DOHH2 (cell line): ENCODE measurements around the gene STARD8.

Experiments
- EZH2phosphoT487 ChIP-seq: fragments of 200-600 bp; sonication (generic); IDR thresholded peaks from 2 replicates; pipeline ENCODE4 v1.6.1; 2017; ENCODE audit warnings: borderline replicate concordance, mild to moderate bottlenecking, antibody characterized with exemption, low read length, moderate library complexity, mixed read lengths
- TF ChIP-seq, protein P1 (sequence below): fragments of 200-600 bp; sonication (generic); IDR thresholded peaks from one replicate; pipeline ENCODE4 v1.5.1; 2014; ENCODE audit warnings: antibody characterized with exemption, mild to moderate bottlenecking, low read depth, low read length; ENCODE audit not compliant: poor library complexity, severe bottlenecking

- TF ChIP-seq, protein P1, sequence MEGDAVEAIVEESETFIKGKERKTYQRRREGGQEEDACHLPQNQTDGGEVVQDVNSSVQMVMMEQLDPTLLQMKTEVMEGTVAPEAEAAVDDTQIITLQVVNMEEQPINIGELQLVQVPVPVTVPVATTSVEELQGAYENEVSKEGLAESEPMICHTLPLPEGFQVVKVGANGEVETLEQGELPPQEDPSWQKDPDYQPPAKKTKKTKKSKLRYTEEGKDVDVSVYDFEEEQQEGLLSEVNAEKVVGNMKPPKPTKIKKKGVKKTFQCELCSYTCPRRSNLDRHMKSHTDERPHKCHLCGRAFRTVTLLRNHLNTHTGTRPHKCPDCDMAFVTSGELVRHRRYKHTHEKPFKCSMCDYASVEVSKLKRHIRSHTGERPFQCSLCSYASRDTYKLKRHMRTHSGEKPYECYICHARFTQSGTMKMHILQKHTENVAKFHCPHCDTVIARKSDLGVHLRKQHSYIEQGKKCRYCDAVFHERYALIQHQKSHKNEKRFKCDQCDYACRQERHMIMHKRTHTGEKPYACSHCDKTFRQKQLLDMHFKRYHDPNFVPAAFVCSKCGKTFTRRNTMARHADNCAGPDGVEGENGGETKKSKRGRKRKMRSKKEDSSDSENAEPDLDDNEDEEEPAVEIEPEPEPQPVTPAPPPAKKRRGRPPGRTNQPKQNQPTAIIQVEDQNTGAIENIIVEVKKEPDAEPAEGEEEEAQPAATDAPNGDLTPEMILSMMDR, result no peak
- no peak for TF ChIP-seq EZH2phosphoT487
These were observed 102.0 kb downstream of the STARD8 start for GRCh38 chrX:68749426-68749825.
